ENCODE measurements around the gene TEDC1.

GRCh38 chr14:105450123-105450505, 40.9 kb upstream of the TEDC1 start:
- TF ChIP-seq EZH2 (IDR thresholded peaks at IDR 0.05; ENCODE audit: insufficient read depth, poor library complexity, severe bottlenecking) (no peak), EZH2phosphoT487 (IDR thresholded peaks at IDR 0.05; ENCODE audit: insufficient read depth, low read depth) (no peak)
